ENCODE results near the gene BGN. TPM values are rescaled to one million over a fixed set of nuclear protein-coding genes. Genes with fewer than 3 reads are reported as not detected.

BGN gene
- total and polyA plus RNA-seq, 2 donors (not counting 1 experiment from before 2014, with no cell fraction given) = not detected

DNA sequence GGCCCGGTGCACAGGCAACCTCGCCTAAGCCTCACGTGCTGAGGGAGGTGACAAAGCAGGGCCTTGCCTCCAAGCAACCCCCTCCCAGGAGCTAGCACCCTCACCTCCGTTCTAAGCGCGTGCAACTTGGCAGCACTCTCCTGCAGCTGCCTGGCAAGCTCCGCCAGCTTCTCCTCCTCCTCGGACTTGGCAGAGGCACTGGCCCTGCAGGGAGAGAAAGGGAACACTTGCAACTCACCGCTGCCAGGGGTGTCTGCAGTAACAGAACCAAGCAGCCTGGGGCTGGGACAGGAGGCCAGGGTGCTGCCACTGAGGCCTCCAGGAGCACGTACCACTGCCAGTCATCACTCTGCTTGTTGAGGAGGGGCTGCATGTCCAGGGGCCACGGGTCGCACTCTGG, 38.6 kb upstream of the BGN start:
- Mint-ChIP-seq H3K27ac (no peak overlapping the region), H3K4me1 (no peaks in the 10 kb centered on the region), H3K9me3 (ENCODE audit: insufficient read depth) (no peaks in the 10 kb centered on the region), H3K27me3 (no peaks in the 10 kb centered on the region), H3K4me3 (no peak overlapping the region)
- ATAC-seq (ENCODE audit: low read depth) (no peak), DNase-seq (no peak)
- Histone ChIP-seq H3K4me1 (ENCODE audit: control insufficient read depth in 2 of 2, insufficient read depth in 2 of 2, low read length in 2 of 2) (no peaks in the 10 kb centered on the region), H3K79me2 (ENCODE audit: control insufficient read depth, insufficient read depth, low read length) (no peaks in the 10 kb centered on the region), H3K27me3 (replicated peaks in 1 of 4; ENCODE audit: control extremely low read depth in 1 of 4, control insufficient read depth in 3 of 4, insufficient read depth in 4 of 4, low read length in 3 of 4) (no peaks in the 10 kb centered on the region), H3K9me3 (ENCODE audit: control extremely low read depth in 1 of 3, control insufficient read depth in 2 of 3, insufficient read depth in 1 of 3, low read length in 2 of 3) (no peaks in the 10 kb centered on the region), H3K36me3 (replicated peaks in 1 of 2; ENCODE audit: control extremely low read depth in 1 of 2, control insufficient read depth in 1 of 2, extremely low read depth in 1 of 2, insufficient read depth in 2 of 2, low read length in 1 of 2) (peaks cover 0 to 7% of the 10 kb centered on the region in 2 experiments), H3K27ac (ENCODE audit: low read length in 2 of 2) (no peak overlapping the region), H3K9ac (ENCODE audit: low read length) (no peak overlapping the region), H2AFZ (ENCODE audit: insufficient read depth, low read depth, low read length, poor library complexity, severe bottlenecking) (no peak overlapping the region), H3K4me2 (replicated peaks; ENCODE audit: low read depth, low read length, poor library complexity, severe bottlenecking) (no peak overlapping the region), H3K4me3 (ENCODE audit: control extremely low read depth in 1 of 5, extremely low read depth in 1 of 5, insufficient read depth in 1 of 5, low read depth in 2 of 5, low read length in 4 of 5) (no peak overlapping the region), H4K20me1 (ENCODE audit: control insufficient read depth, insufficient read depth, low read length, poor library complexity, severe bottlenecking) (no peaks in the 10 kb centered on the region)
- ChIA-PET CTCF (interaction anchor here (0.6 to 0.7 kb wide), 2 partner anchors 214 to 504 kb away, joined by 3 read pairs; no protein-coding TSS in a partner anchor), POLR2A (no interaction called here)
- no peak for TF ChIP-seq EZH2 (IDR thresholded peaks at IDR 0.05; ENCODE audit: borderline replicate concordance, insufficient read depth, low read depth, low read length, poor library complexity, severe bottlenecking)
- TF ChIP-seq, protein P1, sequence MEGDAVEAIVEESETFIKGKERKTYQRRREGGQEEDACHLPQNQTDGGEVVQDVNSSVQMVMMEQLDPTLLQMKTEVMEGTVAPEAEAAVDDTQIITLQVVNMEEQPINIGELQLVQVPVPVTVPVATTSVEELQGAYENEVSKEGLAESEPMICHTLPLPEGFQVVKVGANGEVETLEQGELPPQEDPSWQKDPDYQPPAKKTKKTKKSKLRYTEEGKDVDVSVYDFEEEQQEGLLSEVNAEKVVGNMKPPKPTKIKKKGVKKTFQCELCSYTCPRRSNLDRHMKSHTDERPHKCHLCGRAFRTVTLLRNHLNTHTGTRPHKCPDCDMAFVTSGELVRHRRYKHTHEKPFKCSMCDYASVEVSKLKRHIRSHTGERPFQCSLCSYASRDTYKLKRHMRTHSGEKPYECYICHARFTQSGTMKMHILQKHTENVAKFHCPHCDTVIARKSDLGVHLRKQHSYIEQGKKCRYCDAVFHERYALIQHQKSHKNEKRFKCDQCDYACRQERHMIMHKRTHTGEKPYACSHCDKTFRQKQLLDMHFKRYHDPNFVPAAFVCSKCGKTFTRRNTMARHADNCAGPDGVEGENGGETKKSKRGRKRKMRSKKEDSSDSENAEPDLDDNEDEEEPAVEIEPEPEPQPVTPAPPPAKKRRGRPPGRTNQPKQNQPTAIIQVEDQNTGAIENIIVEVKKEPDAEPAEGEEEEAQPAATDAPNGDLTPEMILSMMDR (IDR thresholded peaks at IDR 0.05) = no peak
- 98% methylated on average over 6 of the region's 12 CpGs for WGBS (ENCODE audit: insufficient coverage)
- intact Hi-C loops (cut with micrococcal nuclease) = no loop called here

DNA sequence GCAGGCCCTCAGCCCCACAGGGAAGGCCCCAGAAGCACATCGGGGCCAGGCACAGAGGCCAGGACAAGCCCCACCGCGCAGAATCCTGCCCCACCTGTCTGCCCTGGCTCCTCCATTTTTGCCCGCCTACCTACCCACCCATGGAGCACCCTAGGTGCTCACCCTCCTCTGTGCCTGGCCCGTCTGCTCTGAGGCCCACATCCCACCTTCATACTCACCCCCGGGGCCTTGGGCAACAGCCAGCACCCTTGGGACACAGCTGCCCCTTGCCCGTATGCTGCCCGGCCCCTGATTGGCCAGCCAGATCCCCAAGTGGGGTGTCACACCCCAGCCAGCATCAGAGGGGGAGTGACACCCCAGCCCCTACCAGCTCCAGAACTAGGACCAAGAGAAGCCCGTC, 38.1 kb upstream of the BGN start:
- Mint-ChIP-seq H3K9me3 (ENCODE audit: insufficient read depth) (no peaks in the 10 kb centered on the region), H3K4me3 (no peak overlapping the region), H3K27me3 (no peaks in the 10 kb centered on the region), H3K4me1 (no peaks in the 10 kb centered on the region), H3K27ac (no peak overlapping the region)
- DNase-seq = no peak
- Histone ChIP-seq H3K4me1 (ENCODE audit: control insufficient read depth in 2 of 2, insufficient read depth in 2 of 2, low read length in 2 of 2) (no peaks in the 10 kb centered on the region), H2AFZ (ENCODE audit: insufficient read depth, low read depth, low read length, poor library complexity, severe bottlenecking) (no peak overlapping the region), H3K9me3 (ENCODE audit: control extremely low read depth in 1 of 3, control insufficient read depth in 2 of 3, insufficient read depth in 1 of 3, low read length in 2 of 3) (no peaks in the 10 kb centered on the region), H4K20me1 (ENCODE audit: control insufficient read depth, insufficient read depth, low read length, poor library complexity, severe bottlenecking) (no peaks in the 10 kb centered on the region), H3K27ac (ENCODE audit: low read length in 2 of 2) (no peak overlapping the region), H3K4me3 (ENCODE audit: control extremely low read depth in 1 of 5, extremely low read depth in 1 of 5, insufficient read depth in 1 of 5, low read depth in 2 of 5, low read length in 4 of 5) (no peak overlapping the region), H3K4me2 (replicated peaks; ENCODE audit: low read depth, low read length, poor library complexity, severe bottlenecking) (no peak overlapping the region), H3K79me2 (ENCODE audit: control insufficient read depth, insufficient read depth, low read length) (no peaks in the 10 kb centered on the region), H3K9ac (ENCODE audit: low read length) (no peak overlapping the region), H3K36me3 (replicated peaks in 1 of 2; ENCODE audit: control extremely low read depth in 1 of 2, control insufficient read depth in 1 of 2, extremely low read depth in 1 of 2, insufficient read depth in 2 of 2, low read length in 1 of 2) (peaks cover 0 to 6% of the 10 kb centered on the region in 2 experiments), H3K27me3 (replicated peaks in 1 of 4; ENCODE audit: control extremely low read depth in 1 of 4, control insufficient read depth in 3 of 4, insufficient read depth in 4 of 4, low read length in 3 of 4) (no peaks in the 10 kb centered on the region)
- 100% methylated on average over 4 of the region's 9 CpGs for WGBS (ENCODE audit: insufficient coverage)
- CTCF ChIA-PET = interaction anchor here (0.6 to 0.7 kb wide), 2 partner anchors 214 to 505 kb away, joined by 3 read pairs; no protein-coding TSS in a partner anchor
- POLR2A ChIA-PET = no interaction called here
- TF ChIP-seq EZH2 (IDR thresholded peaks at IDR 0.05; ENCODE audit: borderline replicate concordance, insufficient read depth, low read depth, low read length, poor library complexity, severe bottlenecking) = no peak
- TF ChIP-seq, protein P1 (IDR thresholded peaks at IDR 0.05) = no peak
- no peak for ATAC-seq (ENCODE audit: low read depth)
- intact Hi-C loops (cut with micrococcal nuclease) = no loop called here
